ENCODE results near the gene PPIB.

- TF ChIP-seq CTCF (IDR thresholded peaks at IDR 0.05 in 8 of 11, conservative IDR thresholded peaks at IDR 0.05 in 3 of 11) (no peak), POLR2A (IDR thresholded peaks at IDR 0.05) (no peak)
Observed at GRCh38 chr15:64110950-64111678, 51.7 kb downstream of the PPIB start.

All from spleen (tissue), 7 donors.